Measurements from ENCODE around the gene GPC1.
A peak's percentile ranks its signal among the peaks of the same experiment; 100 is the strongest.
"Not testable (repeated sequence)": the region's sequence is repeated elsewhere in the genome, so short reads cannot be mapped to it uniquely, and the experiment has no call there.

GPC1 gene

DNA sequence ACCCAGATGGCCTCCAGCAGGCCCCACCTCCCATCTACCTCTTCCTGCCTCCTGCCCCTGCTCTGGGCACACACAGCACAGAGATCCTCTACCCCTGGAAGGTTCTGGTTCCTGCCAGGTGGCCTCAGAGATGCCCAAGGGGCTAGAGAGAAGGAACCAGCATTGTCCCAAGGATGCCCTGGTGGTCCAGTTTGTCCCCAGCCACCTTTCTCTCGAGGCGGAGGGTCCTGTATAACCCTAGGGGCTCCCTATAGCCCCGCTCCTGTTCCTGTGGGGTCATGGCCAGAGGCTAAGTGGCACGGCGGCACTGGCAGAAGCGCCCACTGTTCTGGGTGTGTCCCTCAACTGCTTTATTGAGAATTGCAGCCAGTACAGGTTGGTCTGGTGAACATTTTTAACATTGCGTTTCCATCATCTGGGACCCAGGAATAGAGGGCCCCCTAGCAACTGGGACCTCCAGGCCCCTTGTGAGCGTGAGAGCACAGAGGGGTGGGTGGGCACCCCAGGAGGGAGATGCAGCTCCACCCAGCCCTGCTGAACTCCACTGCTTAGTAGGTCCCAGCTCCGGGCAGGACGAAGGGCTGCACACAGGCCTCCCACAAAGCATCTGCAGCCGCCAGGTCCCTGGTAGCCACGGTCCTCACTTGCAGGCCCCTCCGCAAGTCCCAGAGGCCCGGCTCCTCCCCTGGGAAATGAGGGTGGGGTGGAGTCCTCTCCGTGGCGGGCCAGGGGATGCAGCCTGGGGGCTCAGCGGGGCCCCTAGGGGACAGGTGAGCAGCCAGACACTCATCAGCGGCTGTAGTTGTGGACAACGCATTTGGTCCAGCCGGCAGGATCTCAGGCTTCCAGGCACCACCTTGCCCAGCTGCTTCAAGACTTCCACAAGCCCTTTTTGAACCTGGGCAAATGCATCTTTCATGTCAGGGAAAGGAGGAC lies 33.1 kb downstream of the GPC1 start:
- DNase-seq (ENCODE audit: low spot score): no peak

DNA sequence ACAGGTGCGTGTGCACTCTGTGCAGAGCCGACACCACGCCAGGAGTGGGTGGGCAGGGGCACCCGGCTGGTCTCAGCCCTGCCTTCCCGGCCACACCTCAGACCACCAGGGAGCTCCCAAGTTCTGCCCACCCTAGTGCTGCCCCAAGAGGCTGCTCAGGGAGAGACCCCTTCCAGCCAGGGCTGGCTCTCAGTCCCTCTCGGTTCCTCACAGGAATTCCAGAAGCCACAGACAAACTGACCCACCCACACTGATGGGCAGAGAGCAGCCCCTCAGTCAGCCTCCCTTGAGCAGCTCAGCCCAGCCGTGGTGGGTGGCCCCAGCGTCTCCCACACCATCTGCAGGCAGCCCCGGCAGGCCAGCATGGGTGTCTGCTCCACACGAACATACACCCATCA lies 33.8 kb downstream of the GPC1 start:
- DNase-seq (ENCODE audit: low spot score): no peak

DNA sequence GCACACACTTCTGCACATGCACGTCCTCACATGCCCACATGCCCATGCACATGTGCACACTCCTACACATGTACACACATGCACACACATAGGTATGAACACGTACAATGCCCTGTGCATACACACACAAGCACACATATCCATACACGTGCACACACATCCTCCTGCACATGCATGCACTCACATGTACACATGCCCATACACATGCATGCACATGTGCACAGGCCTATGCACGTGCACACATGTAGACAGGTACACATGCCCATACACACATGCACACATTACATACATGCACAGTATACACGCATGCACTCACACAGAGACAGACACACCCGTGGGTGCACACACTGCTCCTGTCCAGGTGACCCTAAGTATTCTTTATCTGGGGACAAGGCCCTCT lies 34.3 kb downstream of the GPC1 start:
- DNase-seq (ENCODE audit: low spot score): no peak

DNA sequence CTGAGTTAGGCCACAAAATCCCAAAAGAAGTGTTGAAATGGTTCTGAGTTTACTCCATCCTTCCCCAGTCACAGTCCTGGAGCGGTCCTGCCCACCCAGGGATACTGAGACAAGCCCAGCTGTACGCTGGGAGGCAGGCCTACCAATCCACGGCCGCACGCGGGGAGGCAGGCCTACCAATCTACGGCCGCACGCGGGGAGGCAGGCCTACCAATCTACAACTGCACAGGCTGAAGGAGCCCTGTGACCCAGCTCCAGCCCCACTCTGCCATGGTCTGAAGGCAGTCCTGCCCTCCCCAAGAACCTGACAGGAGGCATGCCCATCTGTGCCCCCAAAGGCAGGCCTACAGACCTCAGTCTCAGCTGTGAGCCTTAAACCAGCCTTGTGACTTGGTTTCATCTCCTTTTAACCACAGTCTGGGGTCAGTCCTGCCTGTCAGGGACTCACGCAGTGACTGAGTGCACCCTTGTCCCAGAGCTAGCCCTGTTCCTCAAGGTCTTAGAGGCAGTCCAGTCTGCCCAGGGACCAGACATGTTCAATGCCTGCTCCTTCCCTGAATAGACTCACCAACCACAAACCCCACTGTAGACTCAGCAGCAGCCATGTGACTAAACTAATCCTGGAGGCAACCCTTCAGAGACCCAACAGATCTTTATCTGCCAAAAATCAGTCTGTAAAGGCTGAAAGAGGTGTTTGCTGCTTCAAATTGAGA lies 36.8 kb downstream of the GPC1 start:
- DNase-seq (ENCODE audit: low spot score): no peak

DNA sequence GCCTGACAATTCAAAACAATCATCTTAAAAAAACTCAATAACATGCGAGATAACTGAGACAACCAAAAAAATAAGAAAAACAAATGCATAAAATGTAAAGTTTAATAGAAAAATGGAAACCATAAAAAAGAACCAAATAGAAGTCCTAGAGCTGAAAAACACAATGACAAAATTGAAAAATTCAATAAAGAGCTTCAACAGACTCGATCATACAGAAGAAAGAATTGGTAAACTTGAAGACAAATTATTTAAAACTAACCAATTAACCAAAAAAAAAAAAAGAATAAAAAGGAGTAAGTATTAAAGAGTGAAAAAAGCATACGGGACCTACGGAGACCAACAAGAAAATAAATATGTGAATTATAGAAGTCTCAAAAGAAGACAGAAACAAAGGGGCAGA lies 37.7 kb downstream of the GPC1 start:
- no peak for DNase-seq (ENCODE audit: low spot score)

DNA sequence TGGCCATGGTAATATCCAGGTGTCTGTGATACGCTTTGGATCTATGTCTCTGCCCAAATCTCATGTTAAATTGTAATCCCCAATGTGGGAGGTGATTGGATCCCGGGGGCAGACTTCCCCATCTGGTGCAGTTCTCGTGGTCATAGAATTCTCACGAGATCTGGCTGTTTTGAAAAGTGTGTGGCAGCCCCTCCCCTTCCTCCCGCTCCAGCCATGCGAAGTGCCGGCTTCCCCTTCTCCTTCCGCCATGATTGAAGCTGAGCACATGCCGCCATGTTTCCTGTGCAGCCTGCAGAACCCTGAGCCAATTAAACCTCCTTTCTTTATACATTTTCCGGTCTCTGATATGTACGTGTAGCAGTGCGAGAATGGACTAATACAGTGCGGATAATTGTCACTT lies 42.5 kb downstream of the GPC1 start:
- no peak for DNase-seq (ENCODE audit: low spot score)

DNA sequence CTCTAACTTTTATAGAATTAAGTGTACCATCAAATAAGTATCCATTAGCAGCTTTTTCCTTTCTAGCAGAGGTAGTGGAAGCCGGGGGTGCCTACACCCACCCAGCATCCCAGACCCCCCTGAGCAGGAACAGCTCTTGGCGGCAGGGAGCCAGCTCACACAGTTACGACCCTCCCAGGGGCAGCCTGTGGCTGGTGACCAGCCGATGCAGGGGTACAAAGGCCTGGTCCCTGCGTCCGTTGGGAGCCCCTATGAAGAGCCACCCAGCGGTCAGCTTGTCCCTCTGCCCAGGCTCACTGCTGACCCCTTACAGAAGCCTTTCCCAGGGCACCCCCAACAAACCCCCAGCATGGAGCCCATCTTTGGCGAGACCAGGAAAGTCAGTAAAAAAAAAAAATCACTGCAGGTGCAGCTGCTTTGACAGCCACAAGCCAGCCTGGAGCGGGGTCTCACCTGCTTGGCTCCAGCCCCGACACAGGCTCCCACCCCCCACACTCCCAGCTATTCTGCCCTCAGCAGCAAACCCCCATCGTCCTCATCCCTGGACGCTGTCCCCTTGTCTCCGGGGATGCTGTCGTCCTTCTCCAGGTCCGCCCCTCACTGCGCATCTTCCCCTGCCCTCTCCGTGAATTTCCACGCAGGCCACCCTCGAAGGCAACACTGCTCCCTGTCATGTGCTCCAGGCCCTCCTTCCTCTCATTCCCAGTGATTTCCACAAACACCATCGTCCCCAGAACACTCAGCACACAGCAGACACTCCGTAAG lies 43.1 kb downstream of the GPC1 start:
- DNase-seq (ENCODE audit: low spot score): no peak

DNA sequence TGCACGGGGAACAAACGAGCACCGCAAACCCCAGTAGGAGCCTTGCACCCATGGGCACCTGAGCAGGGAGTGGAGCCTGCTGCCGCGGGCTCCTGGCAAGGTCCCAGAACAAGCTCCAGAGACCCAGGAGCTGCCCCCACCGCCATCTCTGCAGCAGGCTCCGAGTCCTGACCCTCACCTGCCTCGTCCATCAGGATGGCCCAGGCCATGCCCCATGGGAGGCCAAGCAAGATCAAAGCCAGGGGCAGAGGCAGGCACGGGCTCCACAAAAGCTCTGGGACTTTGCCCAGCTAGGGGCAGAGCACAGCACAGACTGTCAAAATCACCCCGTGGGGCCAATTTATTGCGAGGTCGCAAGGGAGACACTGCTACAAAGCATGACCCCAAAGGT lies 43.6 kb downstream of the GPC1 start:
- DNase-seq (ENCODE audit: low spot score): no peak

DNA sequence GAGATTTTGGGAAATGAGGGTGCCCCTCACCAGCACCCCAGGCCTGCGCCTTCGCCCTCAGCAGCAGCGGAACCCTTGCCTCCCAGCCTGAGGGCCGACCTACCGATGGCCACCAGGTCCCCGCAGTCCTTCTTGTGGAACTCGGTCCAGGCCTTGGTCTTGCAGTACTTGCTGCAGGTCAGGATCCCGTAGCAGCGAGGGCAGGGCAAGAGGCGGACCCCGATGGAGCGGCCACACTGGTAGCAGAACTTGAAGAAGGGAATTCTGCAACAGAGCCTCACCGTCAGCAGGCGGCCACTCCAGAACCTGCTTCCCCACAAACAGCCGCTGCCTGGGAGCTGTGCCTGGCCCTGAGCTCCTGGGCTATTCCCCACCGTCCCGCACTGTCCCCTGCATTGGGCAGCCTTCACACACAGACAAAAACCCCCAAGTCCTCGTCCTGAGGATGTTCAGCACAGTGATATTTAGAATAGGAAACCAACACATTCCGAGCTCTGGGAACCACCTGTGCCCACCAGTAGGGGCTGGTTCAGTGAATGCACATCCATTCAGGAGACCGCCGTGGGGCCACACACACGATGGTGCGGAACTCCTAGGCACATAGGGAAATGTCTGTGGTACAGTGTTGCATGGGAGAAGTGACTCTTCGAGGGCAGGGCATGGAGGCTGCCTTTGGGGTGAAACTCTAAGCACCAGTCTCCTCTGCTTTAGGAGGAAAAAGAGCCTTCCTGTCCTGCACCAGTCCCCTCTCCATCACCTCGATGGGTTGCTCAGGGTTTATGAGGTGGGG lies 45.6 kb downstream of the GPC1 start:
- no peak for DNase-seq (ENCODE audit: low spot score)

DNA sequence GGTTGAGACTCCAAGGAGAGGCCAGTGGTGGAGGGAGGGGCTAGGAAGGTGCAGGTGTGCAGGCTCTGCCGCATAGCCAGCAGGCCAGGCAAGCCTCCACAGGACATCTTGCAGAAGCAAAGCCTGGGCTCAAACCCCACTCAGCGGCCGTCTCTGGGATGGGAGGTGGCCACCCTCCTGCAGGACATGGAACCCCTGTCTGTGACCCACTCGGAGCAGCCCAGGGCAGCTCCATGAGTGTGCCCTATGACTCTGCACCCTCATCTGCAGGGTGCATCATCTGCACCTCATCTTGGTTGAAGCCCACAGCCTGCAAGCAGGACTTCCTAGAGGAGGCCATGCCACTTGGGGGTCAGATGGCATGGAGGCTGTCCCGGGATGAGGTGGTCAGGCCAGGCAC lies 46.3 kb downstream of the GPC1 start:
- DNase-seq (ENCODE audit: low spot score): no peak

DNA sequence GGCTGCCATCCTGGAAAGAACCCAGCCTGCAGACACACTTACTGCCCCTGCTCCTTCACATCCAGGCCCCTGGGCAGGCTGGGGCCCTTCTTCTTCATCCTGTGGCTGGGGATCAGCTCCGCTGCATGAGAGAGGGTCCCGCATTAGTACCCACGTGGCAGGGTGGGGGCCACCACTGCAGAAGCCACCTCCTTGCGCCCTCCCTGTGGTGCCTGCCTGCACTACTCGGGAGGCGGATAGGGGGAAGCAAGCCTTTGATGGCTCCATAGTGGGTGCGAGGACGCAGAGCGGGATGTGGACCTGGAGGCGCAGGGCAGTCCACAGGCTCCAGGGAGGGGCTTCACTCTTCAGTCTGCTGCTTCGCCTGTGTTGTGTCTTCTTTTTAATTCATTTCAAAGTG lies 46.7 kb downstream of the GPC1 start:
- no peak for DNase-seq (ENCODE audit: low spot score)

DNA sequence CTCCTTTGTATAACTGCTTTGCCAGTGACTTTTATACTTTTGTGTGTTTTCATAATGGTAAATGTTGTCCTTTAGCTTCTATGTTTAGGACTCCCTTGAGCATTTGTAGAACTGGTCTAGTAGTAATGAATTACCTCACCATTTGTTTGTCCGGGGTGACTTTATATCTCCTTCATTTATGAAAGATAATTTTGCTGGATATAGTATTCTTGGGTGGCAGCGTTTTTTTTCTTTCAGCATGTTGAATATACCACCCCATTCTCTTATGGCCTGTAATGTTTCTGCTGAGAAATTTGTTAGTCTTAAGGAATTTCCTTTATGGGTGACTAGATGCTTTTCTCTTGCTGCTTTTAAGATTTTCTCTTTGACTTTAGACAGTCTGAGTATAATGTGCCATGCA lies 56.0 kb downstream of the GPC1 start:
- no peak for DNase-seq (ENCODE audit: low spot score)

DNA sequence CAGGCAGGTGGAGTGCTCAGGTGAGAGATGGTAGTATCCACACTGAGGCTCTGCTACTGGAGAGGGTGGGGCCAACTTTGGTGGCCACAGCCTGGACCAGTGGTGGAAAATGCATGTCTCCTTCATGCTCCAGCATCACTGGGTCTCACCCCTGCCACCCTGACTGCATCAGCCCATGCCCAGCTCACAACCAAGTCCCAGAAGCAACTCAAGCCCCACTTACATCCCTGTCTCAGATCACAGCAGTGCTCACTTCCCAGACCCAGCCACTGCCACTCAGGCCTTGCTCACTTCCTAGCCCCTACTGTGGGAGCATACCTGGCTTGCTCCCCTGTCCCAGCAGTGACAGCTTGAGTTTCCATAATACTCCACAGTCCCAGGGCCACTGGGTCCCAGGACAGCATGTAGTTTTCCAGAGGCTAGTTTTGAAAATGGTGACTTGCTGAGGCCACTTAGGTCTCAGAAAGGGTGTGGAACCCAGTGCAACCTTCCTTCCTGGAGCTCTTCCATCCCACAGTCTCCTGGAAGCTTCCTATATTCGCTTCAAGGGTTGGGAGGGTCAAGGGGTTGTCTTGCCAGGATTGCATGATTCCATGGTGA lies 58.8 kb downstream of the GPC1 start:
- DNase-seq (ENCODE audit: low spot score): no peak

DNA sequence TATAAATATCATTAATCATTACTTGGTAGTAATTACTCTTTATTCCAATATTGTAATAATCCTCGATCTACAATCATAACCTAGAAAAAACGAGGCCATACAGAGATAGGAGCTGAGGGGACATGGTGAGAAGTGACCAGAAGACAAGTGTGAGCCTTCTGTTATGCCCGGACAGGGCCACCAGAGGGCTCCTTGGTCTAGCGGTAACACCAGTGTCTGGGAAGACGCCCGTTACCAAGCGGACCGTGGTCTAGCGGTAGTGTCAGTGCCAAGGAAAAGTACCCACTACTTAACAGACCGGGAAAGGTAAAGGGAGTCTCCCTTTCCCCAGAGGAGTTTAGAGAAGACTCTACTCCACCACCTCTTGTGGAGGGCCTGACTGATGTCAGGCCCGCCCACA lies 59.5 kb downstream of the GPC1 start:
- DNase-seq (ENCODE audit: low spot score): not testable (repeated sequence)

DNA sequence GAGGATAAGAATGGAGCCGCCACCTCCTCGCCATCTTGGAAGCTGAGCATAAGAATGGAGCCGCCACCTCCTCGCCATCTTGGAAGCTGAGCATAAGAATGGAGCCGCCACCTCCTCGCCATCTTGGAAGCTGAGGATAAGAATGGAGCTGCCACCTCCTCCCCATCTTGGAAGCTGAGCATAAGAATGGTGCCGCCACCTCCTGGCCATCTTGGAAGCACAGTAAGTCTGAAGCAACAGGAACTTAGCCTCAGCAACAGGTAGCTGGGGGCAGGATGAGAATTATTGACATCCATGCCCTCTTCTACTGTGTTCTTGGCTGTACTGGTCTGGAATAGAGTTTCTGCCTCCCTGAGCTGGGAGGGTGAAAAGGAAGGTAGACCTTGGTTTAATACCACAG lies 61.6 kb downstream of the GPC1 start:
- DNase-seq (ENCODE audit: low spot score): peak; percentile 6

DNA sequence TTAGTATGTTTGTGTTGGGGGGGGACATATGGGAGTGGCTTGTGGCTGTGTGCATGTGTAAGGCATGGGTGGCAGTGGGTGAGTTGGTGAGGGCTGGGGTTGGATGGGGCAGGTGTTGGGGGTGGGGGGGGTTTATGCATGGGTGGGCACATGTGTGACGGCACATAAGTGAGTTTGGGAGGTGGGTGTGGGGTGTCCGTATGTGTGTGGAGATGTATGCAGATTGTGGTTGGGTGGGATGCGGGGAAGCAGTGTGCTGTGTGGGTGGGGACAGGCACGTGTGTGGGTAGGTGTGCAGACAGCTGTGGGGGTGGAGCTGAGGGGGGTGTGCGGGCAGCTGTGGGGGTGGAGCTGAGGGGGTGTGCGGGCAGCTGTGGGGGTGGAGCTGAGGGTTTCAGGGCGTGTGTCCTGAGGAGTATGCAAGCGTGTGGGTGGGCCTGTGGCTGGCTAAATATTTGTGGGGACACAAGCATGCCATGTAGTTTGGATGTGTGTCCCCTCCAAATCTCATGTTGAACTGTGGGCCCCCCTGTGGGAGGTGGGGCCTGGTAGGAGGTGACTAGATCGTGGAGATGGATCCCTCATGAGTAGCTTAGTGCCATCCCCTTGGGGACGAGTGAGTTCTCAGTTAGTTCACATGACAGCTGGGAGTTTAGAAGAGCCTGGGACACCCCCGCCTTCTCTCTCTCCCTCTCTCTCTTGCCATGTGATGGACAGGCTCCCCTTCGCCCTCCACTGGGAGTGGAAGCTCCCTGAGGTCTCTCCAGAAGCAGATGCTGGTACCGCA lies 62.9 kb downstream of the GPC1 start:
- no peak for DNase-seq (ENCODE audit: low spot score)

DNA sequence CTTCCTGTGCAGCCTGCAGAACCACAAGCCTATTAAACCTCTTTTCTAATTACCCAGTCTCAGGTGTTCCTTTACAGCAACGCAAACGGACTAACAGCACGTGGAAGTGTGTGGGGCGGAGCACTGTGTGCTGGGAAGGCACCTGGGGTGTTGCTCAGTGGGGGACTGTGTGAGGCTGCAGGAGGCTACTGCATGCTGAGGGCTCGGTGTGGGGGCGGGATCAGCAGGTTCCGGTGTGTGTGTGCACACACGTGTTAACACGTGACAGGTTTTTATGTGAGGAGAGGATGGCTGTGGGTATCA lies 63.4 kb downstream of the GPC1 start:
- DNase-seq (ENCODE audit: low spot score): no peak

DNA sequence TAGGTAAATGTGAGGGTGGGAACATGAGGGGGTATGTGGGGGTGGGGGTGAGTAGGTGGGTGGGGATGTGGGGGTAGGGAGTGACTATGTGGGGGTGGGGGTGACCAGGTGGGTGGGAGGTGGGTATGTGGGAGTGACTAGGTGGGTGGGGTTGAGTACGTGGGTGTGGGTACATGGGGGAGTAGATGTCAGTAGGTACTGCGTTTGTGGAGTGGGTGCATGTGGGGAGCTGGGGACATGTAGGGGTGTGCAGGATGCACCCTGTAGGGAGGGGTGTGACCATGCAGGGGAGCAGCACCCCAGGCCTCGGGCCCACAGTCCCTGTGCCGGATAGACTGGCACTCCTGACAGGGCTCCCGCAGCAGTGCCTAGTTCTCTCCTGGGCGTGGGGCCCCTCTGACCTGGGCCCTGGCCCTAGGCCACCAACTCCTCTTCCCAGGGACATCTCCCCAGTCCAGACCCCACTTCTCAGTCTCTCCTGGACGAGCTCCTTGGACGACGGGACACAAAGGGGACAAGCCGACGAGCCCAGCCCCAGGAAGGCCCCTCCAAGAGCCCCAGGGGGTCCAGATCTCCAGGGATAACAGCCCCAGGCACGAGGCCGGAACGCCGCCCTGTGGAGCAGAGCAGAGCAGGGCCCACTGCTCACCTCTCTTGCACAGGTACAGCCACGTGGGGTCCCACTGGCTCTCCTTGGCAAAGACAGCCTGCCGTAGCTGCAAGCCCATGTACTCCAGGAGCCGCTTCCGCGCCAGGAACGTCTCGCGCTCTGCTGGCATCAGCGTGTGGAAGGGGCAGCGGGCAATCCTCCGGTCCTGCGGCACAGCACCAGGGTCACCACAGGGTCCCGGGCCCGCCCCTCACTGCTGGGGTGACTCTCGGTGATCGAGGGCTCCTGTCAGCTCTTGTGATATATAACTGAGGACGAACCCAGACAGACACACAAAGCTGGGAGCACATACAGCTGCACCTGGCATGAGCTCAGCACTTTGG lies 64.1 kb downstream of the GPC1 start:
- DNase-seq (ENCODE audit: low spot score): no peak

DNA sequence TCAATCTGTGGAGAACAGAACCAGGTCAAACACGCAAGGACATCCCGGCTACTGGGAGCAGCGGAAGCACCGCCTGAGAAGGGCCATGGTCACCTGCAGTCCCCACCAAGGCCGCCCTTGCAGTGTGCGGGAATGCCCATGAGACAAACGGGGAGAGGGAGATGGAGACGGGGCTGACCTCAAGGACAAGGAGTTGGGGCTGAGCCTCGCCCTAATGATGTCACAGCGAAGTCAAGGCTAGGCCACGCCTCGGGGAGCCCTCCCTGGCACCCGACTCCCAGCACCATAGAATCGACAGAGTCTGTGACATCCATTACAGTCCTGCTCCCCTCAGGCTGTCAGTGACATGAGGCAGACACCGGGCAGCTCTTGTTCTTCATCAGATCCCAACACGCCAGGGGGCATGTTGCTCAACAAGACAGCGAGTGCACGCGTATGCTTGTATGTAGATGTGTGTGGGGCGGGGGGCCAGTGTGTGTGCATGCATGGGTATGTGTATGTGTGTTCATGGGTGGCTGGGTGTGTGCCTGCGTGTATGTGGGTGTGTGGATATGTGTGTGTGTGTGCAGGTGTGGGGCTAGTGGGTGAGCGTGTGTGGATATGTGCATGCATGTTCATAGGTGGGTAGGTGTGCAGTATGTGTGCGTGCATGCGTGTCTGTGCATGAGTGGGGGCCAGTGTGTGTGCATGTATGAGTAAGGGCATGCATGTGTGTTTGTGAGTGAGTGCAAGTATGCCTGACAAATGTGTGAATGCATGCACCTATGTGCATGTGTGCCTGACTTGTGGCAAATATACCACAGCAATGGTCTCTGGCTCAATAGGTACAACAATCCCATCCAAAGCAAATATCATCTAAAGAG lies 65.3 kb downstream of the GPC1 start:
- DNase-seq (ENCODE audit: low spot score): no peak
